Ovary (tissue), 3 donors: Measurements from ENCODE around the gene ARPC1B.

Source experiments
- POLR2A ChIP-seq: fragments of 450-650 bp; IDR thresholded peaks from one replicate; pipeline ENCODE4 v1.6.1; 2017; ENCODE audit warnings: antibody characterized with exemption, mild to moderate bottlenecking, moderate library complexity
- TF ChIP-seq, protein P1 (sequence below), 3 donors: fragments of 450-650 bp in 2 of 3; fragments of 200-600 bp in 1 of 3; IDR thresholded peaks; one replicate each; pipeline versions ENCODE4 v1.5.1 to v1.8.0; 2016 to 2022; ENCODE audit warnings: antibody characterized with exemption in 3 of 3, mild to moderate bottlenecking in 1 of 3
- donor health status: DM: no; HTN: no; CAD: no.

DNA sequence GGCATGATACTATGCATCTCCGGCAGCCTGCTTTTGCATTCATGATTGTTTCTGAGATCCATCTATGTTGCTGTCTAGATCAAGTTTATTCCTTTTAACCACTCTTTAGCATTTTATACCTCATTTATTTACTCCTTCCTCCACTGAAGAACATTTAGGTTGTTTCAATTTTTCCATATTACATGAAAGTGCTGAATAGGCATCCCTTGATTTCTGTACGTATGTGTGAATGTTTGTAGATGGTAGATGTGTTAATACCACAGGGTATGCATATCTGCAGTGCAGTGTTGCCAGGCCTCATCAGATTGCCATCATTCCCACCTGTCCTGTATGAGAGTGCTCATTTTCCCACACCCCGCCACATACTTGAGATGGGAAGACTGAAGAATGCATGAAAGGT lies 34.9 kb upstream of the ARPC1B start:
- TF ChIP-seq, protein P1, sequence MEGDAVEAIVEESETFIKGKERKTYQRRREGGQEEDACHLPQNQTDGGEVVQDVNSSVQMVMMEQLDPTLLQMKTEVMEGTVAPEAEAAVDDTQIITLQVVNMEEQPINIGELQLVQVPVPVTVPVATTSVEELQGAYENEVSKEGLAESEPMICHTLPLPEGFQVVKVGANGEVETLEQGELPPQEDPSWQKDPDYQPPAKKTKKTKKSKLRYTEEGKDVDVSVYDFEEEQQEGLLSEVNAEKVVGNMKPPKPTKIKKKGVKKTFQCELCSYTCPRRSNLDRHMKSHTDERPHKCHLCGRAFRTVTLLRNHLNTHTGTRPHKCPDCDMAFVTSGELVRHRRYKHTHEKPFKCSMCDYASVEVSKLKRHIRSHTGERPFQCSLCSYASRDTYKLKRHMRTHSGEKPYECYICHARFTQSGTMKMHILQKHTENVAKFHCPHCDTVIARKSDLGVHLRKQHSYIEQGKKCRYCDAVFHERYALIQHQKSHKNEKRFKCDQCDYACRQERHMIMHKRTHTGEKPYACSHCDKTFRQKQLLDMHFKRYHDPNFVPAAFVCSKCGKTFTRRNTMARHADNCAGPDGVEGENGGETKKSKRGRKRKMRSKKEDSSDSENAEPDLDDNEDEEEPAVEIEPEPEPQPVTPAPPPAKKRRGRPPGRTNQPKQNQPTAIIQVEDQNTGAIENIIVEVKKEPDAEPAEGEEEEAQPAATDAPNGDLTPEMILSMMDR (IDR thresholded peaks at IDR 0.05) = no peak
- TF ChIP-seq POLR2A = no peak
